OCI-LY7 (cell line): ENCODE results near the gene MITD1. TPM values are rescaled to one million over a fixed set of nuclear protein-coding genes. Genes with fewer than 3 reads are reported as not detected.

Experiments
- BruUV-seq: library from RNA; stranded (reverse); fragments of 400-500 nt; replicated peaks from 2 replicates; lab custom pipeline; 2021; lab: Mats Ljungman, UMichigan
- CTCF ChIA-PET: fragments of 300-600 bp; sonication (Branson Sonifier 250); formaldehyde crosslinking; loops from one replicate; lab custom pipeline; 2022; ENCODE audit warnings: antibody characterized with exemption; ENCODE audit not compliant: unreplicated experiment; lab: Charles Lee
- POLR2A ChIA-PET: fragments of 300-600 bp; sonication (Branson Sonifier 250); formaldehyde crosslinking; loops from one replicate; lab custom pipeline; 2022; ENCODE audit warnings: antibody characterized with exemption; lab: Charles Lee
- DNase-seq: peaks from one replicate; pipeline ENCODE4 v3.0.0-alpha.2; 2015; ENCODE audit warnings: low spot score
- H2AFZ ChIP-seq: fragments of 200-600 bp; sonication (generic), shearing (Covaris generic); 2 replicates; pipeline ENCODE4 v1.6.1; 2014; ENCODE audit warnings: mild to moderate bottlenecking, antibody characterized with exemption, low read length, moderate library complexity
- H3K27ac ChIP-seq: fragments of 200-600 bp; sonication (generic); 2 replicates; pipeline ENCODE4 v1.5.1; 2014; ENCODE audit warnings: mixed run types, low read depth, mild to moderate bottlenecking, moderate library complexity, low read length, inconsistent platforms; ENCODE audit not compliant: poor library complexity, severe bottlenecking
- H3K36me3 ChIP-seq: fragments of 200-600 bp; sonication (generic); 2 replicates; pipeline ENCODE4 v1.6.1; 2014; ENCODE audit warnings: mild to moderate bottlenecking, antibody characterized with exemption, low read length, moderate library complexity, mixed read lengths; ENCODE audit not compliant: insufficient read depth
- H3K4me1 ChIP-seq: fragments of 200-600 bp; sonication (generic); 2 replicates; pipeline ENCODE4 v1.5.1; 2014; ENCODE audit warnings: mild to moderate bottlenecking, low read length; ENCODE audit not compliant: insufficient read depth, poor library complexity, severe bottlenecking
- H3K4me2 ChIP-seq: fragments of 200-600 bp; sonication (generic); 2 replicates; pipeline ENCODE4 v1.6.1; 2014; ENCODE audit warnings: mild to moderate bottlenecking, low read length
- H3K4me3 ChIP-seq: fragments of 200-600 bp; sonication (generic); 2 replicates; pipeline ENCODE4 v1.5.1; 2014; ENCODE audit warnings: mild to moderate bottlenecking, low read depth, low read length; ENCODE audit not compliant: poor library complexity, severe bottlenecking
- H3K79me2 ChIP-seq: fragments of 200-600 bp; sonication (generic); 2 replicates; pipeline ENCODE4 v1.6.1; 2016; ENCODE audit warnings: low read depth, mild to moderate bottlenecking, low read length, moderate library complexity, mixed read lengths; ENCODE audit not compliant: insufficient read depth
- H3K9me2 ChIP-seq: fragments of 200-600 bp; sonication (generic); 2 replicates; pipeline ENCODE4 v1.6.1; 2016; ENCODE audit warnings: mild to moderate bottlenecking, low read length, mixed read lengths; ENCODE audit not compliant: insufficient read depth
- H3K9me3 ChIP-seq: fragments of 200-600 bp; sonication (generic); 2 replicates; pipeline ENCODE4 v1.6.1; 2014; ENCODE audit warnings: mild to moderate bottlenecking, mixed run types, low read length, mixed read lengths
- H4K20me1 ChIP-seq: fragments of 200-600 bp; sonication (generic); 2 replicates; pipeline ENCODE4 v1.6.1; 2014; ENCODE audit warnings: mild to moderate bottlenecking, antibody characterized with exemption, low read length, moderate library complexity, mixed read lengths; ENCODE audit not compliant: insufficient read depth
- EZH2phosphoT487 ChIP-seq: fragments of 200-600 bp; sonication (generic); IDR thresholded peaks from 2 replicates; pipeline ENCODE4 v1.6.1; 2018; ENCODE audit warnings: low read depth, borderline replicate concordance, mild to moderate bottlenecking, mixed run types, antibody characterized with exemption, low read length, moderate library complexity, mixed read lengths
- intact Hi-C: fragments of 100-400 bp; cut with micrococcal nuclease; formaldehyde crosslinking; loops from one replicate; pipeline ENCODE4 v1.10.0; 2022; ENCODE audit not compliant: unreplicated experiment
- total RNA-seq, 2 experiments: library from RNA; depleted of rRNA in 1 of 2; stranded (reverse); fragments of >200 nt in 1 of 2; shearing (Covaris generic) in 1 of 2; gene quantifications; 2 replicates each; pipeline ENCODE4 v1.2.3, GENCODE V29; 2014 to 2022
- TF ChIP-seq, protein P1 (sequence below): fragments of 200-600 bp; sonication (generic); conservative IDR thresholded peaks from 2 replicates; pipeline ENCODE4 v1.5.1; 2014; ENCODE audit warnings: mild to moderate bottlenecking, antibody characterized with exemption, low read length, moderate library complexity, mixed read lengths

MITD1 gene
- total RNA-seq, 2 experiments from 2014 or later = 34.2 to 35.9 TPM

GRCh38 chr2:99171377-99172140 lies 9.3 kb downstream of the MITD1 start:
- H3K9me2 ChIP-seq = no peaks in the 10 kb centered on the region
- no peak overlapping the region for H3K4me2 ChIP-seq
- POLR2A ChIA-PET = interaction anchor here (1.0 kb wide), 1 partner anchor 39 kb away, joined by 3 read pairs; no protein-coding TSS in a partner anchor
- CTCF ChIA-PET = no interaction called here
- no peak for DNase-seq
- no TSS peak for BruUV-seq
- H3K27ac ChIP-seq = no peak overlapping the region
- H3K4me1 ChIP-seq = no peaks in the 10 kb centered on the region
- H3K79me2 ChIP-seq = no peaks in the 10 kb centered on the region
- no peaks in the 10 kb centered on the region; the same call in 1 of the 2 replicates for H4K20me1 ChIP-seq
- TF ChIP-seq EZH2phosphoT487 = no peak
- TF ChIP-seq, protein P1, sequence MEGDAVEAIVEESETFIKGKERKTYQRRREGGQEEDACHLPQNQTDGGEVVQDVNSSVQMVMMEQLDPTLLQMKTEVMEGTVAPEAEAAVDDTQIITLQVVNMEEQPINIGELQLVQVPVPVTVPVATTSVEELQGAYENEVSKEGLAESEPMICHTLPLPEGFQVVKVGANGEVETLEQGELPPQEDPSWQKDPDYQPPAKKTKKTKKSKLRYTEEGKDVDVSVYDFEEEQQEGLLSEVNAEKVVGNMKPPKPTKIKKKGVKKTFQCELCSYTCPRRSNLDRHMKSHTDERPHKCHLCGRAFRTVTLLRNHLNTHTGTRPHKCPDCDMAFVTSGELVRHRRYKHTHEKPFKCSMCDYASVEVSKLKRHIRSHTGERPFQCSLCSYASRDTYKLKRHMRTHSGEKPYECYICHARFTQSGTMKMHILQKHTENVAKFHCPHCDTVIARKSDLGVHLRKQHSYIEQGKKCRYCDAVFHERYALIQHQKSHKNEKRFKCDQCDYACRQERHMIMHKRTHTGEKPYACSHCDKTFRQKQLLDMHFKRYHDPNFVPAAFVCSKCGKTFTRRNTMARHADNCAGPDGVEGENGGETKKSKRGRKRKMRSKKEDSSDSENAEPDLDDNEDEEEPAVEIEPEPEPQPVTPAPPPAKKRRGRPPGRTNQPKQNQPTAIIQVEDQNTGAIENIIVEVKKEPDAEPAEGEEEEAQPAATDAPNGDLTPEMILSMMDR = no peak
- H2AFZ ChIP-seq = no peak overlapping the region
- no peaks in the 10 kb centered on the region for H3K9me3 ChIP-seq
- no peak overlapping the region for H3K4me3 ChIP-seq
- H3K36me3 ChIP-seq = peaks cover 60% of the 10 kb centered on the region
- intact Hi-C loops = no loop called here

GRCh38 chr2:99169534-99169933 lies 11.3 kb downstream of the MITD1 start:
- no peak overlapping the region for H3K4me2 ChIP-seq
- H3K4me1 ChIP-seq = no peaks in the 10 kb centered on the region
- intact Hi-C loops = no loop called here
- TF ChIP-seq EZH2phosphoT487 = no peak
- TF ChIP-seq, protein P1 = no peak
- no peaks in the 10 kb centered on the region; the same call in 1 of the 2 replicates for H4K20me1 ChIP-seq
- H2AFZ ChIP-seq = no peak overlapping the region
- no peak overlapping the region for H3K4me3 ChIP-seq
- CTCF ChIA-PET = no interaction called here
- BruUV-seq = no TSS peak
- H3K27ac ChIP-seq = no peak overlapping the region
- no peaks in the 10 kb centered on the region for H3K9me3 ChIP-seq
- H3K9me2 ChIP-seq = no peaks in the 10 kb centered on the region
- H3K79me2 ChIP-seq = no peaks in the 10 kb centered on the region
- POLR2A ChIA-PET = interaction anchor here (0.5 to 0.9 kb wide), 2 partner anchors 8 to 11 kb away, joined by 3 read pairs; no protein-coding TSS in a partner anchor
- peaks cover 78% of the 10 kb centered on the region for H3K36me3 ChIP-seq
- DNase-seq = no peak

DNA sequence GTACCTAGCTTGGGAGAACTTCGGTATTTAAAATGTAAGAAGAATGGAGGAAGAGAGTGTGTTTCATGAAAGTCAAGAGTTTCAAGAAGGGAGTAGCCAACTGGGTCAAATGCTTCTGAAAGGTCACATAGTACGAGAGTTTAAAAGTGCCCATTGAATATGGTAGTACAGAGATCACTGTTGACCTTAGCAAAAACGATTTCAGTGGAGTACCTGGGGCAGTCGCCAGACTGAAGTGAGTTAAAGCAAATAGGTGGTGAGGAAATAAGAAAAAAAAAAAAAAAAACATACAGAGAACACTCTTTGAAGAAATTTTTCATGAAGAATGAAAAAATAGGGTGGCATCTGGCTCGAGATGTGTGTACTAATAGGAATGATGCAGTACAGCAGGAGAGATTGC lies 14.6 kb downstream of the MITD1 start:
- Histone ChIP-seq H3K79me2 (no peaks in the 10 kb centered on the region), H3K4me3 (no peak overlapping the region), H4K20me1 (no peaks in the 10 kb centered on the region; the same call in 1 of the 2 replicates), H3K9me2 (no peaks in the 10 kb centered on the region), H3K9me3 (no peaks in the 10 kb centered on the region), H2AFZ (no peak overlapping the region), H3K4me1 (no peaks in the 10 kb centered on the region), H3K27ac (no peak overlapping the region), H3K4me2 (no peak overlapping the region), H3K36me3 (peaks cover 75% of the 10 kb centered on the region)
- DNase-seq = no peak
- intact Hi-C loops = no loop called here
- TF ChIP-seq, protein P1 = no peak
- TF ChIP-seq EZH2phosphoT487 = no peak
- CTCF ChIA-PET = no interaction called here
- no TSS peak for BruUV-seq
- POLR2A ChIA-PET = interaction anchor here (0.7 to 1.9 kb wide), 4 partner anchors 9 to 165 kb away, joined by 3 to 6 read pairs (median 4); no protein-coding TSS in a partner anchor
